Stimulated activated CD4-positive, alpha-beta T cell treated with anti-CD3 and anti-CD28 coated beads, Interleukin-12 subunit alpha, Interleukin-12 subunit beta, amount 100 ng/mL, for 24 hours (primary cell): Measurements from ENCODE around the gene MYO7A.
A peak's percentile ranks its signal among the peaks of the same experiment; 100 is the strongest.

Experiments used
- DNase-seq, 2 experiments: peaks; one replicate each; pipeline ENCODE4 v3.0.0-alpha.2; 2020; ENCODE audit warnings: low read depth in 2 of 2

MYO7A gene

GRCh38 chr11:77127920-77128691, at the start of gene MYO7A:
MYO7A (plus strand) TSS chr11:77128246; CDS start chr11:77130635, 2,389 bp downstream.
- no peak for DNase-seq

DNA sequence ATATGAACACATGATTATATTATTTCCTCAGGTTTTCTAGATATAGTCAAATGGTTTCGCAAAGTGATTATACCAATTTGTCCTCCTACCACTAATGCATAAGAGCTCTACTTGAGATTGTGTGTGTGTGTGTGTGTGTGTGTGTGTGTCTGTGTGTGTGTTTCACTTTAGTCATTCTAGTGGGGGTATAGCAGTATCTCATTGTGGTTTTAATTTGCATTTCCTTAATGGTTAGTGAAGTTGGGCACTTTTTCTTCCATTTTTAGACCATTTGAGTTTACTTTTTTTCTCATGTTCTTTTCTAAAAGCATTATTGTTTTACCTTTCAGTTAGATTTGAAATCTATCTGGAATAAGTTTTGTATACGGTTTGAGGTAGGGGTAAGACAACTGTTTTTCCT, 48.4 kb upstream of the MYO7A start:
- no peak for DNase-seq

GRCh38 chr11:77080643-77081210, 47.3 kb upstream of the MYO7A start:
- no peak for DNase-seq

- no peak for DNase-seq
Observed at GRCh38 chr11:77081381-77081851, 46.6 kb upstream of the MYO7A start.

DNA sequence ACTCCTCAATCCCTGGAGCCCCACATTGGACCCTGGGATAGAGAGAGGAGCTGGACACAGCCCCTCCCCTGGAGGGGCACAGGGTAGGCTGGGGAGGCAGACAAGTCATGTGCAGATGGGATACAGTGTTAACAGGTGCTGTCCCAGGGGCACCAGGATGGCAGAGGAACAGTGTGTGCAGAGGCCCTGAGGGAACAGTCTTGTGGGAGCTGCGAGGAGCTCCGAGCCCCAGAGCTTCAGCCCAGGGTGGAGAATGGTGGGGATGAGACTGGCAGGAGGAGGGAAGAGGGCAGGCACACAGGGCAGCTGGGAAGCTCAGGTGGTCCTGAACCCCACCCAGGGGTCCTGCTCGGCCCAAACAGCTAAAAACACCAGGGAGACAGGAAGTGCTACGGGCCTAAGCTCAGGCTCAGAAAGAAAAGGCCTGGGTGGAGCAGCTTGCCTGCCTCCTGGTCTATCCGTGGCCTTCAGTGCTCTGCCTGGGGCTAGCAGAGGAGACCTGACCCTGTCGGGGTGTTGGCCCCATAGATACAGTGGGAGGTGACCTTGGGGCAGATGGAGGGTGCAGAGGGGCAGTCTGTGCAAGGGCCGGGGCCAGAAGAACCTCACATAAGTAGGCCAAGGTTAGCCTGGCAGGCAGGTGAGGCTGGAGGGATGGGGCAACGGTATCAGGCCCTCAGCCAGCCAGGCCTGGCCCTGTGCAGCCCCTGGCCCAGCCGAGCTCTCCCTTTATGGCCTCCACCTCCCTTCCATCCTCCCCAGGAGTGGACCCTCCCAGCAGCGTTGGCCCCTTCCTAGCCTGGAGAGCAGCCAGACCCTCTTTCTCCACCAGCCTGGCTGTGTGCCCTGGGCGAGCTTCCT, 45.8 kb upstream of the MYO7A start:
- no peak for DNase-seq

GRCh38 chr11:77082838-77083565, 45.0 kb upstream of the MYO7A start:
- peak in 1 of 2 experiments; percentile 20 for DNase-seq

DNA sequence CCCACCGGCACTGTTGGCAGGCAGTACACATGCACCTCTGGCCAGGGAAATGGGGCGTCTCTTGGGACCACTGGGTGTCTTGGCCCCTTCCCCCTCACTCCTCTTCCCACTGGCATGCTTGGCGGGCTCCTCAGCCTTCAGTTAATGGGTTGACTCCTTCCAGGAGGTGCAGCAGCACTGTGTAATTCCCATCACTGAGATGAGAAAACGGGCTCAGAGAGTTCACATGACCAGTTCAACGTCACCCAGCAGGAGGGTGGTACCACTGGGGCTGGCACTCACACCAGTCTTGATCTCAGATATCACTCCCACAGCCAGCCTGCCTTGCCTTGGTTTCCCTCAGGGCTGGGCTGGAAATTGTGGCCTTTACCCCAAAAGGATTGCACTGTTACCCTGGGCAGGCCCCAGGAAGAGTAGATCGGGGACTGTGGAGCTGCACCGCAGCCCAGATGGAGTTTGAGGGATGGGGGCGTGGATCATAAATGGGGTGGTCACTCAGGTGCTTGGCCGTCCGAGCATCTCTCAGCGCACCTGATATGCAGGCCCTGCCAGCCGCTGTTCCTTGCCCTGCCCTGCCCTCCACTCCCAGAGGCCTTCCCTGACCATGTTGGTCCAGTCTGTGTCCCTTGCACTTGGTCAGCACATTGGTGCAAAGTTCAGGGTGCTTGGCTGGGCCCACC, 44.3 kb upstream of the MYO7A start:
- no peak for DNase-seq

DNA sequence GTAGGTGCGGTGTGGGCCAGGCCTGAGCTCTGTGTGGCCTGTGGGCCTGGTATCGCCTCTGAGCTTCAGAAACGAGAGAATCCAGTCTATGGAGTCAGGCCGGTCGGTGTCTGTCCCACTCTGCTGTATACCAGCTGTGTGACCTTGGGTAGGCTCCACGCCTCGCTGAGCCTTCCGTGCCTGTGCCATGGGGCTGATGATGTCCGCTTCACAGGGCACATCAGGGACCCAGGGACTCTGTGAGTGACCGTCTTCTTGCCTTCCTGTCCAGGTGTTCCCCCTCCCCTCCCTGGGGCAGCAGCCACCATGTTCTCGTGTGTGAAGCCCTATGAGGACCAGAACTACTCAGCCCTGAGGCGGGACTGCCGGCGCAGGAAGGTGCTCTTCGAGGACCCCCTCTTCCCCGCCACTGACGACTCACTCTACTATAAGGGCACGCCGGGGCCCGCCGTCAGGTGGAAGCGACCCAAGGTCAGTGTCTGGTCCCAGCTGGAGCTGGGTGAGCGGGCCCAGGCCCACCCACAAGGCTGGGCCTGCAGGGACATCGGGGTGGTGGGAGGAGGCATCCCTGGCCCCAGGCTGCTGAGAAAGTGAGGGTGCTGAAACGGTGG, 43.4 kb upstream of the MYO7A start:
- DNase-seq: no peak

DNA sequence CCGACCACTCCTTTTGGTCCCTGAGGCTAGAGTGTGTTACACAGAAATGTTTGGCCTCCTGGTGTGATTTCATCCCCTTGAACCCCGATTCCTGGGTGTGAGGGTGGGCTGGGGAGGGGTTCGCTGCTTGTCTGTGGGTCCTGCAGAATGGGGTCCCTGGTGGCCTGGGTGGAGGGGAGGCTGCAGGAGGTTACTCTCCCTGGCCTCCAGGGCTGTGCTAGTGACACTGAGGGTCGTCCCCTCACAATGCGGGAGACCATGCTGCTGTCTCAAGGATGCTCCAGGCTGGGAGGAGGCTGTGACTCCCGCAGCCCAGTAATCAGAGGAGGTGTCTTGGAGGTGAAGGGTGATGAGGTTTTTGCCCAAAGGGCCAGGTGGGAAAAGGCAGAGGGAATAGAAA, 42.4 kb upstream of the MYO7A start:
- no peak for DNase-seq

DNA sequence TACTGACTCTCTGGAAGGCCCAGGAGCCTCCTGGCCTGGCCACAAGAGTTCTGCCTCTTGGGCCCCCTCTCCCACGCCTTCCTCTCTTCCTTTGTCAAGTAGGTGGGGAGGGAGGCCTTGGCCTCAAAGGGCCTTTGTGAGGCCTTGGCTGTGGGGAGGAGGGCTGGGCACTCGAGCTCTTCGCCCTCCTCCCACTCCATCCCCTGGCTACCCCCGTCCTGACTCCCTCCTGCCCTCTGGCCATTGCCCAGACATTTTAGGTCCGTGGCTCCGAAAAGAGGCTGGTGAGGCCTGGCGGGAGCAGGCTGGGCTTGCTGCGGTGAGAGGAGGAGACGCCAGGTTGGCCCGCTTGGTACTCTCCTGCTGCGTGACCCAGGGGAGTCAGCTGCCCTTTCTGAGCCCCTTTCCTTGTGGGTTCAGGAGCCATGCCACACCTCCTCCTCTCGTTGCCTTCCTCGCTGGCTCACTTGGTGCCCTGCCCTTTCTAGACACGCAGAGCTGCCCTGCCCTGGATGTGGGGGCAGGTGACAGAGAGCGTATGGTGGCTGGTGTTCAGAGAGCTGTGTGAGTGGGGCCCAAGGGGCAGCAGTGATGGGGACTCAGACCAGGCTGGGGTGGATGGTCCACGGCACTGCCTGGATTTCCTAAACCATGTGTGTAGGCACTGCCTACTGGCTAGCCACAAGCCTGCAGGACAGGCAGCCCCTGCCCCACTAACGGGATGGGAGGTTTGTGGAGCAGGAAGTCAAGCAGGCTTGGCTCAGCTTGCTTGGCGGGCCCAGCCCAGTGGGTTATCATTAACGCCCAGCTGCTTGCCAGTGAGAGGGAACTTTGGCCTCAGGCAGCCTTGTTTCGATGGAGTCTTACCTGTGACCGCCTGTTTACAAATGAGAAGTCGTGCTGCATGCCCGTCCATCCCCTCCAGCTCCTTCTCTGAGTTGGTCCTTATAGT, 41.2 kb upstream of the MYO7A start:
- DNase-seq: no peak

GRCh38 chr11:77087723-77088225, 40.3 kb upstream of the MYO7A start:
- DNase-seq: no peak

DNA sequence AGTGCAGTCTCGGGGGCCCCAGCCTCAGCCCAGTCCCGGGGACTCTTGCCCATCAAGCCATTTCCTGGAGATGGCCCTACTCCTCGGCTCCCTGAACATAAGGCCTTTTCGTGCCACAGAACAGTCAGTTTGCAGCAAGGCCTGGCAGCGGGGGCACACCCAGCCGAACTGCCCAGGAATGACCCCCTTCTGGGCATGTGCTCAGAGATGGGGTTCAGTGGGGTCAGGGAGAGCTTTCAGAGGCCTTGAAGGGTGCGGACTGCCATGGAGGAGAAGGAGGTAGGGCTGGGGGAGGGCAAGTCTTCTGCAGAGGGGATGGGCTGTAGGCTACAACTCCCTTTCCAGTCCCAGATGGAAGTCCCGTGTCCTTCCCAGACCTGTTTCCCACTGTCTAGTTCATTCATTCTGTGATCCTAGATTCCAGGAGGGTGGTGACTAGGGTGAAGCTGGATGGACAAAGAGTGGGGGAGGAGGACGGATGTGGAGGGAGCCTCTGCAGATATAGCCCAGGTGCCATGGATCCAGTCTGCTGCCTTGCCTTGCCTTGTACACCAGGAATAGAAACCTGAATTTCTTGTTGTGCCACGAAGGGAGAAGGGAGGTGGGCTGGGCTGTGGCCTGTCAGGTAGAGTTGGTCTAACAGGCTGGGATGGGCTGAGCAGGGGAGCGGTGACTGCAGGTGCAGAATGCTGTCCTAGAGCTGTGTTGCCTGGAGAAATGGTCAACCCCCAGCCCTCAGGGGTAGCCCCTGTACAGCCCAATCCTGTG, 39.6 kb upstream of the MYO7A start:
- DNase-seq: no peak

DNA sequence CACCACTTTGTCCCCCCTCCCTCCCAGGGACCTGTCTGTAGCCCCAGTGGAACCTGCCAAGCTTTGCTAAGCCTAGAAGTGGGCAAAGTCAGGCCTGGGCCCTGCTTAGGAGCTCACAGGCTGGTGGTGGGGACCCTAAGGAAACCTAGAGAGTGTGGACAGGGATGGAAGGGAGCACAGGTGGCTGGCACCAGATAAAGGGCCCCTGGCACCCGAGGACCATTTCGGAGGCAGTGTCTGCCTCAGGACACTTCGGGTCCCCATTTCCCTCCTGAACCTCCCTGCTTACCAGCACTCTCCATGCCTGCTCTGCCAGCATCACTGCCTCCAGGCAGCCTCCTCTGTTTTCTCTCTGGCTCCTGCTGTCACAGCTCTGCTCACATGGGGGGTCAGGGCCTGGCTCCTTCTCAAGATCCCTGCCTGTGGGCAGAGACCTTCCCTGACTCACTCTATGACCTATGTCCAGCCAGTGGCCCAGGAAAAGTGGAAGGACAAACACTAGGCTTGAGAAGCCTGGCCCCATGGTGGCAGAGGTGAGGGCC, 39.0 kb upstream of the MYO7A start:
- DNase-seq: no peak

- DNase-seq: no peak
Observed at GRCh38 chr11:77090046-77090372, 38.0 kb upstream of the MYO7A start.

DNA sequence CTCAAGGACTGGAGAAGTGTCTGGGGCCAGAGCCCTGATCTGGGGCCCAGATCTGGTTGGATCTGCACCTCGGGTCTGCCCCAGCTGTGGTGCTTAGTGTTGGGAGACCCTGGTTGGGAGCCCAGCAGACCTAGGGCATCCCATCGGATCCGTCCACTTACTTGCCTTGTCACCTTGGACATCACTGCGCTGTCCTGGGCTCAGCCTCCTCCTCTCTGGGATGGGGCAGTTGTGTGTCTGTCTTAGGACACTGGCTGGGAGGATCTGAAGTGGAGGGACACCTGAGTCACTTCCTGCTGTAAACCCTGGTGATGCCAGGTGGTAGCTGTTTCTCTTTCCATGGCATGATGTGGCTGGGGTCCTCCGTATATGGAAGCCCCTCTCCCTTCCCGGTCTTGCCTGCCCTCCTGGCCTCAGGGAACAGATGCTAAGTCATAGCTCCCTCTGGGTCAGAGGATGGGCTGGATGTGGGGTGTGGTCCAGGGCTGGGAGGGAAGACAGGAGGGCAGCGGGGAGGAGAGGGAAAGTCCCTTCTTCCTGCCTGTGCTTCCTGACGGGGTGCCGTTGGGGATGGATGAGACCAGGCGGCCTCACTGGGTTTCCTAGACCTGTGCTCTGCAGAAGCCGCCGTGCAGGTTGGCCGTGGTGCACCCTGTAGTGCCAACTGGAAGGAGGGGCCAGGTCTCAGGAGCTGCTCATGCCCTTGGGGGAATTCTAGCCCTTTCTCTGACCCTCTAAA, 37.5 kb upstream of the MYO7A start:
- DNase-seq: no peak

- peak; percentile 53 to 80 for DNase-seq
Observed at GRCh38 chr11:77091146-77091940, 36.7 kb upstream of the MYO7A start.

- DNase-seq: no peak
Observed at GRCh38 chr11:77092382-77092781, 35.7 kb upstream of the MYO7A start.
